GM12878 (cell line): Measurements from ENCODE around the gene SRP68. TPM values are rescaled to one million over a fixed set of nuclear protein-coding genes. Genes with fewer than 3 reads are reported as not detected.

Experiments used
- ATAC-seq: fragments of 200-7000 bp; cut with Tn5 transposase; 3 replicates; pipeline ENCODE4 v1.9.1; 2020; ENCODE audit warnings: mild to moderate bottlenecking, moderate library complexity
- BruUV-seq: library from RNA; stranded (reverse); fragments of 400-500 nt; replicated peaks from 2 replicates; lab custom pipeline; 2021; lab: Mats Ljungman, UMichigan
- CTCF ChIA-PET: fragments of 300-600 bp; sonication (Branson Sonifier 250); formaldehyde crosslinking; extraction: SDS; loops from one replicate; lab custom pipeline; 2021; ENCODE audit warnings: inconsistent platforms; lab: Yijun Ruan, JAX
- POLR2A ChIA-PET: fragments of 350-600 bp; formaldehyde crosslinking; extraction: SDS; loops from one replicate; lab custom pipeline; 2021; ENCODE audit warnings: inconsistent platforms; lab: Charles Lee
- RAD21 ChIA-PET: fragments of 300-600 bp; sonication (Branson Sonifier 250); formaldehyde crosslinking; loops from one replicate; lab custom pipeline; 2023; ENCODE audit warnings: antibody characterized with exemption; ENCODE audit not compliant: unreplicated experiment; lab: Charles Lee
- SMC1A ChIA-PET: fragments of 300-600 bp; sonication (Branson Sonifier 250); formaldehyde crosslinking; loops from one replicate; lab custom pipeline; 2023; ENCODE audit not compliant: unreplicated experiment, uncharacterized antibody; lab: Charles Lee
- DNase-seq: peaks from one replicate; pipeline ENCODE4 v3.0.0-alpha.2; 2011; ENCODE audit warnings: low read depth, low spot score
- FAIRE-seq: peaks from 3 replicates; lab custom pipeline; 2011; peaks lifted over from hg19 to GRCh38; lab: Jason Lieb, UNC
- H2AFZ ChIP-seq: 2 replicates; pipeline ENCODE4 v1.6.0; 2011; ENCODE audit warnings: low read depth, low read length, control low read depth; ENCODE audit not compliant: control insufficient read depth
- H3K27ac ChIP-seq: 2 replicates; pipeline ENCODE4 v1.5.1; 2011; ENCODE audit warnings: control low read depth; ENCODE audit not compliant: control insufficient read depth, insufficient read depth
- H3K27me3 ChIP-seq, 2 experiments: replicated peaks in 1 of 2; 2 replicates each; pipeline versions ENCODE4 v1.6.0 to v1.6.1; 2011; ENCODE audit warnings: low read length in 1 of 2; ENCODE audit not compliant: control insufficient read depth in 2 of 2, insufficient read depth in 2 of 2
- H3K36me3 ChIP-seq, 2 experiments: 2 replicates each; pipeline ENCODE4 v1.5.1; 2011; ENCODE audit warnings: low read length in 1 of 2; ENCODE audit not compliant: control insufficient read depth in 2 of 2, insufficient read depth in 2 of 2
- H3K4me1 ChIP-seq: 2 replicates; pipeline ENCODE4 v1.6.1; 2011; ENCODE audit warnings: mild to moderate bottlenecking, low read length, moderate library complexity, mixed read lengths; ENCODE audit not compliant: control insufficient read depth, insufficient read depth
- H3K4me2 ChIP-seq: 2 replicates; pipeline ENCODE4 v1.6.0; 2011; ENCODE audit warnings: control low read depth; ENCODE audit not compliant: control insufficient read depth, insufficient read depth
- H3K4me3 ChIP-seq: fragments of 200-600 bp; sonication (generic); 2 replicates; pipeline ENCODE4 v1.5.1; 2016
- H3K79me2 ChIP-seq: 2 replicates; pipeline ENCODE4 v1.6.0; 2011; ENCODE audit warnings: low read length; ENCODE audit not compliant: control insufficient read depth, insufficient read depth
- H3K9ac ChIP-seq: 2 replicates; pipeline ENCODE4 v1.8.0; 2011; ENCODE audit warnings: low read length, control low read depth, mixed read lengths; ENCODE audit not compliant: control insufficient read depth, insufficient read depth
- H3K9me3 ChIP-seq: replicated peaks from 3 replicates; pipeline ENCODE4 v1.5.1; 2011; ENCODE audit warnings: mild to moderate bottlenecking, low read length; ENCODE audit not compliant: control insufficient read depth, insufficient read depth
- H4K20me1 ChIP-seq: 2 replicates; pipeline ENCODE4 v1.6.0; 2011; ENCODE audit not compliant: control insufficient read depth, insufficient read depth
- BHLHE40 ChIP-seq, 2 experiments: fragments of 450-650 bp in 1 of 2; IDR thresholded peaks; 2 replicates each; pipeline ENCODE4 v1.6.1; 2011 to 2017; ENCODE audit warnings: low read depth in 2 of 2, borderline replicate concordance in 1 of 2, improper control_type of control experiment in 1 of 2, low read length in 1 of 2, mild to moderate bottlenecking in 1 of 2
- CBX3 ChIP-seq: fragments of 200-600 bp; sonication (generic); IDR thresholded peaks from 2 replicates; pipeline ENCODE4 v1.6.1; 2016; ENCODE audit warnings: low read depth, borderline replicate concordance
- CHD4 ChIP-seq: fragments of 200-600 bp; sonication (generic); IDR thresholded peaks from 2 replicates; pipeline ENCODE4 v1.6.1; 2016; ENCODE audit warnings: mild to moderate bottlenecking
- JUND ChIP-seq: IDR thresholded peaks from 2 replicates; pipeline ENCODE4 v1.6.1; 2012; ENCODE audit warnings: low read depth, mild to moderate bottlenecking, low read length, improper control_type of control experiment, moderate library complexity
- MYC ChIP-seq: IDR thresholded peaks from 2 replicates; pipeline ENCODE4 v1.6.1; 2011; ENCODE audit warnings: mild to moderate bottlenecking, low read length, moderate library complexity, inconsistent platforms; ENCODE audit not compliant: insufficient read depth, insufficient replicate concordance, insufficient read length, severe bottlenecking
- NFYA ChIP-seq: IDR thresholded peaks from 2 replicates; pipeline ENCODE4 v1.6.1; 2011; ENCODE audit warnings: low read depth, mild to moderate bottlenecking, low read length, improper control_type of control experiment, borderline replicate concordance
- NR2F1 ChIP-seq: fragments of 450-650 bp; conservative IDR thresholded peaks from 2 replicates; pipeline ENCODE4 v1.6.1; 2017; ENCODE audit warnings: mild to moderate bottlenecking
- SMC3 ChIP-seq: IDR thresholded peaks from 2 replicates; pipeline ENCODE4 v1.6.1; 2011; ENCODE audit warnings: low read length, improper control_type of control experiment, borderline replicate concordance
- TBL1XR1 ChIP-seq: IDR thresholded peaks from 2 replicates; pipeline ENCODE4 v1.6.1; 2012; ENCODE audit warnings: low read depth, low read length, improper control_type of control experiment
- YY1 ChIP-seq: IDR thresholded peaks from 2 replicates; pipeline ENCODE4 v1.6.1; 2011; ENCODE audit warnings: low read depth, mild to moderate bottlenecking, low read length
- WGBS: methylation state at CpG from one replicate; pipeline ENCODE4 v1.1.6; 2016; ENCODE audit warnings: low lambda C conversion rate; ENCODE audit not compliant: insufficient replicate concordance, insufficient coverage; ENCODE audit errors: missing lambda C conversion rate; 5-methylcytosine and 5-hydroxymethylcytosine counted together
- in situ Hi-C: fragments of 300-500 bp; cut with MboI; formaldehyde crosslinking; loops from 9 replicates; pipeline ENCODE4 v1.14.3; 2018; ENCODE audit warnings: mixed read lengths
- intact Hi-C: fragments of 100-400 bp; cut with micrococcal nuclease; formaldehyde crosslinking; loops from one replicate; pipeline ENCODE4 v1.14.2; 2022; ENCODE audit not compliant: unreplicated experiment
- polyA plus RNA-seq, 11 experiments: library from polyadenylated mRNA; depleted of rRNA in 4 of 11; unstranded in 6 of 11; stranded (reverse) in 5 of 11; fragments of >200 nt; fragmentation: Nextera tagmentation in 4 of 11; fragmentation: Illumina TruSeq in 1 of 11; extraction: Ambion mirVana in 4 of 11; extraction: Trizol in 1 of 11; gene quantifications; 1 replicate in 1 of 11; 2 replicates in 10 of 11; pipeline versions ENCODE4 v1.2.1 to v1.2.3, GENCODE V29; 2011 to 2016; ENCODE audit warnings: inconsistent platforms in 2 of 11, missing spikeins in 2 of 11, low read depth in 1 of 11
- total RNA-seq, 4 experiments: library from RNA; depleted of rRNA in 3 of 4; stranded (reverse); fragments of >200 nt in 3 of 4; fragmentation: Illumina TruSeq in 1 of 4; extraction: Trizol in 1 of 4; gene quantifications; 2 replicates each; pipeline versions ENCODE4 v1.2.1 to v1.2.3, GENCODE V29; 2013 to 2021
- TF ChIP-seq, protein P1 (sequence below): fragments of 450-650 bp; formaldehyde crosslinking; IDR thresholded peaks from 2 replicates; pipeline ENCODE4 v1.4.0; 2020; ENCODE audit warnings: mild to moderate bottlenecking, moderate library complexity

The SRP68 gene
- total and polyA plus RNA-seq, 10 of the 15 experiments (the other 5 are each of a cell fraction or from before 2014, with no cell fraction given): 24.7 to 89.7 (median 62.7) TPM

DNA sequence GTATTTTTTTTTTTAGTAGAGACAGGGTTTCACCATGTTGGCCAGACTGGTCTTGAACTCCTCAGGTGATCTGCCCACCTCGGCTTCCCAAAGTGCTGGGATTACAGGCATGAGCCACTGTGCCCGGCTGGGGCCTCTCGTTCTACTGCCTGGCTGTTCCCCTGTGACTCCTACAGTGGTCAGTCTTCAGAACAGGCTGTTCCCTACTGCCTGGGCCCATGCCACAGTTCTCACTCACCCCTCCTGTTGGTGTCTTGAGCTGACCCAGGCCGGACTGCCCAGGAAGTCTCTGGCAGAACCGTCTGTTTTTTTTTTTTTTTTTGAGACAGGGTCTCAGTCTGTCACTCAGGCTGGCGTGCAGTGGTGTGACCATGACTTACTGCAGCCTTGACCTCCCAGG, 68.4 kb downstream of the SRP68 start (continued):
- TF ChIP-seq NR2F1 (no peak), JUND (no peak), TBL1XR1 (no peak), CHD4 (no peak), BHLHE40 (IDR thresholded peaks at IDR 0.05; ENCODE audit: borderline replicate concordance in 1 of 2, low read depth in 2 of 2, low read length in 1 of 2) (no peak), NFYA (no peak)
- TF ChIP-seq, protein P1, sequence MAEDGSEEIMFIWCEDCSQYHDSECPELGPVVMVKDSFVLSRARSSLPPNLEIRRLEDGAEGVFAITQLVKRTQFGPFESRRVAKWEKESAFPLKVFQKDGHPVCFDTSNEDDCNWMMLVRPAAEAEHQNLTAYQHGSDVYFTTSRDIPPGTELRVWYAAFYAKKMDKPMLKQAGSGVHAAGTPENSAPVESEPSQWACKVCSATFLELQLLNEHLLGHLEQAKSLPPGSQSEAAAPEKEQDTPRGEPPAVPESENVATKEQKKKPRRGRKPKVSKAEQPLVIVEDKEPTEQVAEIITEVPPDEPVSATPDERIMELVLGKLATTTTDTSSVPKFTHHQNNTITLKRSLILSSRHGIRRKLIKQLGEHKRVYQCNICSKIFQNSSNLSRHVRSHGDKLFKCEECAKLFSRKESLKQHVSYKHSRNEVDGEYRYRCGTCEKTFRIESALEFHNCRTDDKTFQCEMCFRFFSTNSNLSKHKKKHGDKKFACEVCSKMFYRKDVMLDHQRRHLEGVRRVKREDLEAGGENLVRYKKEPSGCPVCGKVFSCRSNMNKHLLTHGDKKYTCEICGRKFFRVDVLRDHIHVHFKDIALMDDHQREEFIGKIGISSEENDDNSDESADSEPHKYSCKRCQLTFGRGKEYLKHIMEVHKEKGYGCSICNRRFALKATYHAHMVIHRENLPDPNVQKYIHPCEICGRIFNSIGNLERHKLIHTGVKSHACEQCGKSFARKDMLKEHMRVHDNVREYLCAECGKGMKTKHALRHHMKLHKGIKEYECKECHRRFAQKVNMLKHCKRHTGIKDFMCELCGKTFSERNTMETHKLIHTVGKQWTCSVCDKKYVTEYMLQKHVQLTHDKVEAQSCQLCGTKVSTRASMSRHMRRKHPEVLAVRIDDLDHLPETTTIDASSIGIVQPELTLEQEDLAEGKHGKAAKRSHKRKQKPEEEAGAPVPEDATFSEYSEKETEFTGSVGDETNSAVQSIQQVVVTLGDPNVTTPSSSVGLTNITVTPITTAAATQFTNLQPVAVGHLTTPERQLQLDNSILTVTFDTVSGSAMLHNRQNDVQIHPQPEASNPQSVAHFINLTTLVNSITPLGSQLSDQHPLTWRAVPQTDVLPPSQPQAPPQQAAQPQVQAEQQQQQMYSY: no peak
- TF ChIP-seq, all 136 proteins: peak for 0

DNA sequence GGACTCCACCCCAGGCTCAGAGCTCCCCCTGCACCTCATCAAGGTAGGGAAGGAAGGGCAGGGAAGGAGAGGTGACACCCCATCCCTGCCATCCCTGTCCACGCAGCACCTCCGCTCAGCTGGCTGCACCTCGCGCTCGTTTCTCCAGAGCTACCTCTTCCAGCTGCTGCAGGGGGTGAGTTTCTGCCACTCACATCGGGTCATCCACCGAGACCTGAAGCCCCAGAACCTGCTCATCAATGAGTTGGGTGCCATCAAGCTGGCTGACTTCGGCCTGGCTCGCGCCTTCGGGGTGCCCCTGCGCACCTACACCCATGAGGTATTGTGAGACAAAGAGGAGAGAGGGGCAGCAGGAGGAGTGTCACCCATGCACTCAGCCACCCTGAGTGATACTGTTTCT, 70.2 kb downstream of the SRP68 start:
- Histone ChIP-seq H3K79me2 (no peaks in the 10 kb centered on the region), H3K4me1 (peaks cover 4% of the 10 kb centered on the region), H3K4me3 (no peak overlapping the region), H3K27me3 (no peaks in the 10 kb centered on the region), H3K4me2 (no peak overlapping the region), H3K27ac (no peak overlapping the region), H3K9ac (no peak overlapping the region), H2AFZ (no peak overlapping the region), H3K9me3 (no peaks in the 10 kb centered on the region), H4K20me1 (no peaks in the 10 kb centered on the region), H3K36me3 (no peaks in the 10 kb centered on the region; a peak in 1 of 4 replicates)
- SMC1A ChIA-PET: interaction anchor here (1.2 to 10.8 kb wide), 5 partner anchors 13 to 96 kb away, joined by 3 to 61 read pairs (median 6); partner anchors contain the start of genes ACOX1, MRPL38 and TEN1
- intact Hi-C loops: no loop called here
- POLR2A ChIA-PET: interaction anchor here (0.7 to 2.2 kb wide), 3 partner anchors 97 to 146 kb away, joined by 3 to 8 read pairs (median 7); partner anchors contain the start of genes MRPL38 and WBP2
- BruUV-seq: no TSS peak
- no peak for ATAC-seq
- RAD21 ChIA-PET: interaction anchor here (0.6 to 1.9 kb wide), 4 partner anchors 22 to 278 kb away, joined by 3 to 4 read pairs (median 4); no protein-coding TSS in a partner anchor
- 97% methylated on average over 10 of the region's 12 CpGs for WGBS
- in situ Hi-C loops: no loop called here
- DNase-seq: no peak
- CTCF ChIA-PET: interaction anchor here (0.8 to 12.8 kb wide), 8 partner anchors 10 to 249 kb away, joined by 3 to 128 read pairs (median 4); partner anchors contain the start of genes MRPL38 and TRIM65
- FAIRE-seq: no peak
- TF ChIP-seq YY1 (no peak), SMC3 (no peak), CBX3 (no peak), MYC (no peak)
